MM.1S (cell line): ENCODE results near the gene DCAF17.

Source experiments
- DNase-seq: peaks from one replicate; pipeline ENCODE4 v3.0.0-alpha.2; 2015
- H2AFZ ChIP-seq: fragments of 300-600 bp; sonication (generic); 2 replicates; pipeline ENCODE4 v1.6.0; 2016; ENCODE audit warnings: antibody characterized with exemption, low read length
- H3F3A ChIP-seq: fragments of 300-600 bp; sonication (generic); 2 replicates; pipeline ENCODE4 v1.6.1; 2016; ENCODE audit warnings: mild to moderate bottlenecking, antibody characterized with exemption, low read length, moderate library complexity, mixed read lengths; ENCODE audit not compliant: insufficient read depth
- H3K27ac ChIP-seq: fragments of 300-600 bp; sonication (generic); 2 replicates; pipeline ENCODE4 v1.5.1; 2016; ENCODE audit warnings: mild to moderate bottlenecking, low read length
- H3K27me3 ChIP-seq: fragments of 300-600 bp; sonication (generic); replicated peaks from 2 replicates; pipeline ENCODE4 v1.6.0; 2016; ENCODE audit warnings: low read length; ENCODE audit not compliant: insufficient read depth
- H3K36me3 ChIP-seq: fragments of 300-600 bp; sonication (generic); replicated peaks from 2 replicates; pipeline ENCODE4 v1.6.1; 2016; ENCODE audit warnings: mild to moderate bottlenecking, low read length, mixed read lengths; ENCODE audit not compliant: insufficient read depth
- H3K4me1 ChIP-seq: fragments of 300-600 bp; sonication (generic); 2 replicates; pipeline ENCODE4 v1.6.1; 2016; ENCODE audit warnings: low read length, mixed read lengths
- H3K4me2 ChIP-seq: fragments of 300-600 bp; sonication (generic); 2 replicates; pipeline ENCODE4 v1.6.0; 2016; ENCODE audit warnings: low read depth, low read length
- H3K4me3 ChIP-seq: fragments of 300-600 bp; sonication (generic); 2 replicates; pipeline ENCODE4 v1.5.1; 2016; ENCODE audit warnings: low read length, mixed read lengths
- H3K79me2 ChIP-seq: fragments of 300-600 bp; sonication (generic); 2 replicates; pipeline ENCODE4 v1.6.1; 2016; ENCODE audit warnings: mixed run types, low read length, mixed read lengths
- H3K9ac ChIP-seq: fragments of 300-600 bp; sonication (generic); 2 replicates; pipeline ENCODE4 v1.6.1; 2016; ENCODE audit warnings: low read length, mixed read lengths
- H3K9me2 ChIP-seq: fragments of 300-600 bp; sonication (generic); replicated peaks from 2 replicates; pipeline ENCODE4 v1.6.1; 2016; ENCODE audit warnings: mild to moderate bottlenecking, low read length, mixed read lengths; ENCODE audit not compliant: insufficient read depth
- H3K9me3 ChIP-seq: fragments of 300-600 bp; sonication (generic); replicated peaks from 2 replicates; pipeline ENCODE4 v1.6.1; 2016; ENCODE audit warnings: mild to moderate bottlenecking, low read length, mixed read lengths; ENCODE audit not compliant: insufficient read depth
- H4K20me1 ChIP-seq: fragments of 300-600 bp; sonication (generic); 2 replicates; pipeline ENCODE4 v1.6.1; 2016; ENCODE audit warnings: mild to moderate bottlenecking, low read length, moderate library complexity, mixed read lengths; ENCODE audit not compliant: insufficient read depth
- EZH2 ChIP-seq: fragments of 300-600 bp; sonication (generic); optimal IDR thresholded peaks from 2 replicates; pipeline ENCODE3; 2017; ENCODE audit warnings: low read depth, mild to moderate bottlenecking, antibody characterized with exemption, low read length, mixed read lengths
- EZH2phosphoT487 ChIP-seq: fragments of 300-600 bp; sonication (generic); IDR thresholded peaks from 2 replicates; pipeline ENCODE4 v1.6.1; 2018; ENCODE audit warnings: antibody characterized with exemption, low read length
- TF ChIP-seq, protein P1 (sequence below): fragments of 300-600 bp; sonication (generic); IDR thresholded peaks from 2 replicates; pipeline ENCODE4 v1.5.1; 2016; ENCODE audit warnings: antibody characterized with exemption, low read length, mixed read lengths

Gene DCAF17

DNA sequence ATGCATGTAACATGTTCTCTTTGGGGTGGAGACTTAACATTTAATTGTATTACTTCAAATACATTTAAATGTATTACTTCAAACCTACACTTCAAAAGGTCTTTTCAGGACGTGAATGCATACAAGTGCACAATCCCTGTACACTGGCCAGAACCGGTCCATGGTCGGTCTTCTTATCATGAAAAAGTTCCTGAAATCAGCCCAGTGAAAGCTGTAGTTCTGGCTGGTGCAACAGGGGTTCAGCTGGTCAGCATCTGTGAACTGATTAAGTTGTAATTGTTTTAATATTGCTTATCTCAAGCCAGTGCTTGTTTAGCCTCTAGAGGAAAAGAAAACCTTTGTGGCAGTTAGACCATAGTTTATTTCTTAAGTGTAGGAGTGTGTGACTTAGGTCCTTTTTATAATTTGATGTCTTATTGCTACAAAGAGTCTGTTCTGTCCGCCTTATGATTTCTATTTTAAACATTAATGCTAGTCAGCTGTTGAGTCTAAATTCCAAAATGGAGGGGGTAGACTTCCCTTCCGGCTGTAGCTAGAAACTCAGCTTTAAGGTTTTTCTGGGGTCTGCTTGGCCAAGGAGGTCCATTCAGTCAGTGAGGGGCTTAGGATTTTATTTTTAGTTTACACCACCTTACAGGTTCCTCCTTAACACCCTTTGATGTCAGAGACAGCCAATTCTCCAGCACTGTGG is 87.5 kb downstream of the DCAF17 start:
- DNase-seq = no peak
- Histone ChIP-seq H3K4me2 (no peak overlapping the region; the same call in 1 of the 2 replicates), H3K79me2 (no peaks in the 10 kb centered on the region), H3K9me2 (no peaks in the 10 kb centered on the region), H3K36me3 (no peaks in the 10 kb centered on the region), H3K4me1 (no peaks in the 10 kb centered on the region), H3K27ac (no peak overlapping the region), H3K4me3 (peak overlapping the region; percentile 71; the same call in 1 of the 2 replicates), H3F3A (no peaks in the 10 kb centered on the region), H2AFZ (no peak overlapping the region), H3K27me3 (peaks cover 26% of the 10 kb centered on the region), H3K9ac (no peak overlapping the region), H3K9me3 (no peaks in the 10 kb centered on the region), H4K20me1 (no peaks in the 10 kb centered on the region)
- TF ChIP-seq, protein P1, sequence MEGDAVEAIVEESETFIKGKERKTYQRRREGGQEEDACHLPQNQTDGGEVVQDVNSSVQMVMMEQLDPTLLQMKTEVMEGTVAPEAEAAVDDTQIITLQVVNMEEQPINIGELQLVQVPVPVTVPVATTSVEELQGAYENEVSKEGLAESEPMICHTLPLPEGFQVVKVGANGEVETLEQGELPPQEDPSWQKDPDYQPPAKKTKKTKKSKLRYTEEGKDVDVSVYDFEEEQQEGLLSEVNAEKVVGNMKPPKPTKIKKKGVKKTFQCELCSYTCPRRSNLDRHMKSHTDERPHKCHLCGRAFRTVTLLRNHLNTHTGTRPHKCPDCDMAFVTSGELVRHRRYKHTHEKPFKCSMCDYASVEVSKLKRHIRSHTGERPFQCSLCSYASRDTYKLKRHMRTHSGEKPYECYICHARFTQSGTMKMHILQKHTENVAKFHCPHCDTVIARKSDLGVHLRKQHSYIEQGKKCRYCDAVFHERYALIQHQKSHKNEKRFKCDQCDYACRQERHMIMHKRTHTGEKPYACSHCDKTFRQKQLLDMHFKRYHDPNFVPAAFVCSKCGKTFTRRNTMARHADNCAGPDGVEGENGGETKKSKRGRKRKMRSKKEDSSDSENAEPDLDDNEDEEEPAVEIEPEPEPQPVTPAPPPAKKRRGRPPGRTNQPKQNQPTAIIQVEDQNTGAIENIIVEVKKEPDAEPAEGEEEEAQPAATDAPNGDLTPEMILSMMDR = no peak
- no peak for TF ChIP-seq EZH2phosphoT487
- TF ChIP-seq EZH2 = no peak

DNA sequence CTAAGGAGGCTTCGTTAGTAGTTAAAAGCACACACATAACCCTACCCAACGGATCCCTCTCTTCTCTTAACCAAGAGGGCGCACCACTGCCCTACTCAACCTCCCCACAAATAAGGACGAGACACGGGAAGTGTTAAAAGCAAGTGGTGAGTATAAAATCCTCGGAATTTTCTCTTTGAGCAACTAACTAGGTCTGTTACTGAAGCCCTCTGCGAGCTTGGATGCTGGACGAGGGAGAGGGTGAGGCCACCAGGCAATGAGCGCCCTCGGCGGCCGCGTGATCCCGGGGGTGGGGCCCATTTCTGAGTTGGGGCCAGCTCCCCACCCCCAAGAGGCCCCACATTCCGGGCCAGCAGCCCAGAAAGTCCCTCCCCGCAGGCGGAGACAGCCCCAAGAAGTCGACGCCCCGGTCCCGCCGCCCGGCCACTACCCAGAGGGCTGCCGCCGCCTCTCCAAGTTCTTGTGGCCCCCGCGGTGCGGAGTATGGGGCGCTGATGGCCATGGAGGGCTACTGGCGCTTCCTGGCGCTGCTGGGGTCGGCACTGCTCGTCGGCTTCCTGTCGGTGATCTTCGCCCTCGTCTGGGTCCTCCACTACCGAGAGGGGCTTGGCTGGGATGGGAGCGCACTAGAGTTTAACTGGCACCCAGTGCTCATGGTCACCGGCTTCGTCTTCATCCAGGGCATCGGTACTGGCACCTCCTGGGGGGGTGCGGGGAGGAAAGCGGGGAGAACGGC is 88.2 kb downstream of the DCAF17 start, which contains the start of gene CYBRD1:
CYBRD1 (plus strand) TSS at position 423 of the 736 bp plus-strand sequence; CDS start at position 495, 72 bp downstream.
- no peak for TF ChIP-seq EZH2phosphoT487
- TF ChIP-seq EZH2 = no peak
- TF ChIP-seq, protein P1 = no peak
- peak within 1 kb of the TSS; percentile 22; the same call in 1 of the 2 replicates for H3K9ac ChIP-seq
- no peak within 1 kb of the TSS for H3K27ac ChIP-seq
- H2AFZ ChIP-seq = peak within 1 kb of the TSS; percentile 68
- no peaks in the 10 kb centered on the region for H4K20me1 ChIP-seq
- H3K36me3 ChIP-seq = no peaks in the 10 kb centered on the region
- no peaks in the 10 kb centered on the region for H3K9me2 ChIP-seq
- peak within 1 kb of the TSS; percentile 71 for H3K4me3 ChIP-seq
- H3F3A ChIP-seq = no peaks in the 10 kb centered on the region
- peak within 1 kb of the TSS; percentile 78 for H3K4me2 ChIP-seq
- no peaks in the 10 kb centered on the region for H3K4me1 ChIP-seq
- H3K27me3 ChIP-seq = peaks cover 26% of the 10 kb centered on the region
- no peak for DNase-seq
- no peaks in the 10 kb centered on the region for H3K9me3 ChIP-seq
- no peaks in the 10 kb centered on the region for H3K79me2 ChIP-seq

DNA sequence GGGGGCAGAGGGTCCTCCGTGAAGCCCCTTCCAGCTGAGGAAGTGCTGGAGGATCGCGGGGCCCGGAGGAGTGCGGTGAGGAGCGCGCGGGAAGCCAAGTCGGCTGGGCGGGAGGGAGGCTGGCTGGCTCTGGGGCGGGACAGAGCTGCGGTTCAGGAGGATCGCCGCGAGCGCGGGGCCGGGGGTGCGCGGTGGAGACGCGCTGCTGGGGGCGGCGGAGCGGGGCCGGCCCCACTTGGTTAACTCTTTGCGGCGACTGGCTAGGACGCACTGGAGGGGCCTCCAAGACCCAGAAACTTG is 88.7 kb downstream of the DCAF17 start:
- Histone ChIP-seq H3K79me2 (no peaks in the 10 kb centered on the region), H3K4me1 (no peaks in the 10 kb centered on the region), H3K9ac (peak overlapping the region; percentile 22; the same call in 1 of the 2 replicates), H3K27me3 (peaks cover 26% of the 10 kb centered on the region), H3K36me3 (no peaks in the 10 kb centered on the region), H3K9me2 (no peaks in the 10 kb centered on the region), H3F3A (no peaks in the 10 kb centered on the region), H3K4me3 (peak overlapping the region; percentile 71), H3K27ac (no peak overlapping the region), H4K20me1 (no peaks in the 10 kb centered on the region), H3K4me2 (peak overlapping the region; percentile 78), H3K9me3 (no peaks in the 10 kb centered on the region), H2AFZ (peak overlapping the region; percentile 68)
- no peak for TF ChIP-seq EZH2
- no peak for TF ChIP-seq EZH2phosphoT487
- DNase-seq = no peak
